HepG2 (cell line): Measurements from ENCODE around the gene NRAP. TPM values are rescaled to one million over a fixed set of nuclear protein-coding genes. Genes with fewer than 3 reads are reported as not detected.

ENCODE experiments used
- ATAC-seq: fragments of 200-7000 bp; cut with Tn5 transposase; 3 replicates; pipeline ENCODE4 v1.9.1; 2020; ENCODE audit warnings: mild to moderate bottlenecking, moderate library complexity
- BruUV-seq: library from RNA; stranded (reverse); fragments of 400-500 nt; replicated peaks from 2 replicates; lab custom pipeline; 2021; lab: Mats Ljungman, UMichigan
- CTCF ChIA-PET: fragments of 300-600 bp; formaldehyde crosslinking; extraction: SDS; loops from one replicate; lab custom pipeline; 2021; ENCODE audit warnings: low total read pairs, inconsistent platforms, low intra/inter-chr PET ratio; lab: Yijun Ruan, JAX
- POLR2A ChIA-PET: fragments of 350-600 bp; sonication (Branson Sonifier 250); formaldehyde crosslinking; loops from one replicate; lab custom pipeline; 2020; ENCODE audit warnings: antibody characterized with exemption, inconsistent platforms; lab: Yijun Ruan, JAX
- DNase-seq: peaks from one replicate; pipeline ENCODE4 v3.0.0-alpha.2; 2015; ENCODE audit warnings: low spot score
- FAIRE-seq: peaks from 3 replicates; lab custom pipeline; 2011; peaks lifted over from hg19 to GRCh38; lab: Jason Lieb, UNC
- H2AFZ ChIP-seq: one replicate; pipeline ENCODE4 v1.6.1; 2011; ENCODE audit warnings: low read length, inconsistent platforms
- H3K27ac ChIP-seq: fragments of 300-600 bp; 3 replicates; pipeline ENCODE4 v1.8.0; 2011; ENCODE audit warnings: mixed run types, mild to moderate bottlenecking, mixed read lengths, low read length, inconsistent platforms; ENCODE audit not compliant: insufficient read depth; ENCODE audit errors: extremely low read length
- H3K27me3 ChIP-seq, 2 experiments: fragments of 200-600 bp in 1 of 2; 2 replicates in 1 of 2; 3 replicates in 1 of 2; pipeline versions ENCODE4 v1.6.0 to v1.8.0; 2011; ENCODE audit warnings: low read length in 2 of 2, mild to moderate bottlenecking in 2 of 2, moderate library complexity in 2 of 2, inconsistent platforms in 1 of 2; ENCODE audit not compliant: insufficient read depth in 2 of 2, control insufficient read depth in 1 of 2
- H3K36me3 ChIP-seq, 2 experiments: fragments of 200-600 bp in 1 of 2; replicated peaks in 1 of 2; 2 replicates in 1 of 2; 3 replicates in 1 of 2; pipeline versions ENCODE4 v1.5.1 to v1.8.0; 2011; ENCODE audit warnings: low read length in 2 of 2, inconsistent platforms in 1 of 2; ENCODE audit not compliant: insufficient read depth in 2 of 2, control insufficient read depth in 1 of 2
- H3K4me1 ChIP-seq: 2 replicates; pipeline ENCODE4 v1.5.1; 2012; ENCODE audit warnings: low read length, inconsistent platforms; ENCODE audit not compliant: insufficient read depth
- H3K4me2 ChIP-seq: 2 replicates; pipeline ENCODE4 v1.6.0; 2011; ENCODE audit warnings: low read depth, low read length, inconsistent platforms
- H3K4me3 ChIP-seq, 3 experiments: fragments of 200-600 bp in 1 of 3; sonication (generic), shearing (Covaris generic) in 1 of 3; replicated peaks in 1 of 3; 2 replicates each; pipeline ENCODE4 v1.5.1; 2011 to 2016; ENCODE audit warnings: low read length in 3 of 3, inconsistent platforms in 2 of 3, low read depth in 2 of 3, mild to moderate bottlenecking in 2 of 3, control low read depth in 1 of 3, mixed read lengths in 1 of 3; ENCODE audit not compliant: insufficient read depth in 1 of 3
- H3K79me2 ChIP-seq: one replicate; pipeline ENCODE4 v1.6.1; 2011; ENCODE audit warnings: low read length, inconsistent platforms; ENCODE audit not compliant: insufficient read depth
- H3K9ac ChIP-seq: 2 replicates; pipeline ENCODE4 v1.6.0; 2011; ENCODE audit warnings: mild to moderate bottlenecking, low read depth, low read length, inconsistent platforms; ENCODE audit not compliant: insufficient read depth
- H3K9me3 ChIP-seq: 2 replicates; pipeline ENCODE4 v1.5.1; 2012; ENCODE audit warnings: mild to moderate bottlenecking, low read length
- H4K20me1 ChIP-seq: 2 replicates; pipeline ENCODE4 v1.6.0; 2011; ENCODE audit warnings: inconsistent platforms, mild to moderate bottlenecking, low read length, moderate library complexity; ENCODE audit not compliant: insufficient read depth
- ATF7-NPFF ChIP-seq: sonication (generic); formaldehyde crosslinking; IDR thresholded peaks from 2 replicates; pipeline ENCODE4 v1.8.1; 2023; ENCODE audit warnings: mild to moderate bottlenecking, low read depth, missing genetic modification reagents, moderate library complexity
- GABPB1 ChIP-seq: IDR thresholded peaks from 2 replicates; pipeline ENCODE4 v1.6.1; 2016; ENCODE audit warnings: mild to moderate bottlenecking, missing genetic modification reagents, moderate library complexity, missing compliant biosample characterization
- IKZF5 ChIP-seq: IDR thresholded peaks from 2 replicates; pipeline ENCODE4 v1.6.1; 2018; ENCODE audit warnings: missing genetic modification reagents, mild to moderate bottlenecking, missing compliant biosample characterization
- JARID2 ChIP-seq: sonication (generic); formaldehyde crosslinking; IDR thresholded peaks from 2 replicates; pipeline ENCODE4 v1.8.1; 2023; ENCODE audit warnings: missing genetic modification reagents, inconsistent platforms; ENCODE audit not compliant: insufficient replicate concordance
- NAIF1 ChIP-seq: sonication (generic); formaldehyde crosslinking; IDR thresholded peaks from 2 replicates; pipeline ENCODE4 v1.5.0; 2020; ENCODE audit warnings: mild to moderate bottlenecking, missing genetic modification reagents, borderline replicate concordance
- PRDM15 ChIP-seq: sonication (generic); formaldehyde crosslinking; IDR thresholded peaks from 2 replicates; pipeline ENCODE4 v1.4.0; 2020; ENCODE audit warnings: missing genetic modification reagents
- SAP130 ChIP-seq: IDR thresholded peaks from 2 replicates; pipeline ENCODE4 v1.6.1; 2016; ENCODE audit warnings: low read depth
- SOX5 ChIP-seq: IDR thresholded peaks from 2 replicates; pipeline ENCODE4 v1.6.1; 2016; ENCODE audit warnings: borderline replicate concordance
- ZBTB34 ChIP-seq: sonication (generic); formaldehyde crosslinking; IDR thresholded peaks from 2 replicates; pipeline ENCODE4 v1.8.0; 2022; ENCODE audit warnings: mild to moderate bottlenecking, missing genetic modification reagents
- ZNF235 ChIP-seq: sonication (generic); formaldehyde crosslinking; IDR thresholded peaks from 2 replicates; pipeline ENCODE4 v1.8.1; 2023; ENCODE audit warnings: mild to moderate bottlenecking, missing genetic modification reagents, borderline replicate concordance
- ZNF460 ChIP-seq: sonication (generic); formaldehyde crosslinking; IDR thresholded peaks from 2 replicates; pipeline ENCODE4 v1.5.1; 2020; ENCODE audit warnings: missing genetic modification reagents, mild to moderate bottlenecking, borderline replicate concordance
- ZNF558 ChIP-seq: sonication (generic); formaldehyde crosslinking; IDR thresholded peaks from 2 replicates; pipeline ENCODE4 v1.9.0; 2022; ENCODE audit warnings: mild to moderate bottlenecking, missing genetic modification reagents, borderline replicate concordance
- ZNF879 ChIP-seq: sonication (generic); formaldehyde crosslinking; IDR thresholded peaks from 2 replicates; pipeline ENCODE4 v1.8.1; 2023; ENCODE audit warnings: missing genetic modification reagents
- WGBS: methylation state at CpG from one replicate; pipeline ENCODE4 v1.1.6; 2017; ENCODE audit warnings: low lambda C conversion rate; 5-methylcytosine and 5-hydroxymethylcytosine counted together
- in situ Hi-C: cut with HindIII; loops from 2 replicates; pipeline ENCODE4 v1.10.0; 2017; ENCODE audit warnings: low pct_unique_long_range_greater_than_20kb; ENCODE audit not compliant: extremely low pct_ligation_motif_present
- intact Hi-C: fragments of 100-400 bp; cut with micrococcal nuclease; formaldehyde crosslinking; loops from one replicate; pipeline ENCODE4 v1.10.0; 2022; ENCODE audit not compliant: unreplicated experiment
- polyA plus RNA-seq, 8 experiments: library from polyadenylated mRNA; depleted of rRNA in 3 of 8; stranded (reverse) in 7 of 8; unstranded in 1 of 8; fragments of >200 nt; fragmentation: Illumina TruSeq in 4 of 8; extraction: Trizol in 4 of 8; gene quantifications; 2 replicates each; pipeline versions ENCODE4 v1.2.1 to v1.2.3, GENCODE V29; 2011 to 2016; ENCODE audit warnings: low read depth in 4 of 8, missing spikeins in 1 of 8, mixed read lengths in 1 of 8; ENCODE audit not compliant: insufficient read depth in 1 of 8
- total RNA-seq, 5 experiments: library from RNA; depleted of rRNA; stranded (reverse); fragments of >200 nt; fragmentation: Illumina TruSeq; extraction: Trizol; gene quantifications; 2 replicates each; pipeline ENCODE4 v1.2.3, GENCODE V29; 2016; ENCODE audit warnings: low read depth in 1 of 5

The NRAP gene
- total and polyA plus RNA-seq, 2 of the 13 experiments (the other 11 are each of a cell fraction or from before 2014, with no cell fraction given), result not detected

- no peak for DNase-seq
- FAIRE-seq, result no peak
- peaks cover 27% of the 10 kb centered on the region for H3K4me1 ChIP-seq
- WGBS, result 5% methylated on average over 3 of the region's 3 CpGs
- H3K4me3 ChIP-seq, result no peak within 1 kb of the TSS
- intact Hi-C loops (no loop called here), in situ Hi-C loops (no loop called here)
- H3K4me2 ChIP-seq, result no peak within 1 kb of the TSS; the same call in 1 of the 2 replicates
- POLR2A ChIA-PET, result no interaction called here
- H3K27ac ChIP-seq, result no peak within 1 kb of the TSS
- peaks cover 0 to 4% of the 10 kb centered on the region in 2 experiments; a peak in 1 of 5 replicates for H3K27me3 ChIP-seq
- H3K36me3 ChIP-seq, result no peaks in the 10 kb centered on the region
- no peaks in the 10 kb centered on the region for H3K9me3 ChIP-seq
- no peak within 1 kb of the TSS for H2AFZ ChIP-seq
- H3K9ac ChIP-seq, result no peak within 1 kb of the TSS
- no TSS peak for BruUV-seq
- CTCF ChIA-PET, result no interaction called here
- H4K20me1 ChIP-seq, result no peaks in the 10 kb centered on the region
- peak; percentile 40; the same call in 2 of the 3 replicates for ATAC-seq
- no peak for TF ChIP-seq SOX5 (CRISPR knock-in tag)
- no peak for TF ChIP-seq ZBTB34 (CRISPR knock-in tag)
- TF ChIP-seq JARID2 (CRISPR knock-in tag), result no peak
- no peak for TF ChIP-seq NAIF1 (CRISPR knock-in tag)
- TF ChIP-seq, all 625 proteins: peak for 0
- no peaks in the 10 kb centered on the region for H3K79me2 ChIP-seq
Measured at GRCh38 chr10:113552701-113553100, 111.1 kb downstream of the NRAP start, which contains the start of gene HABP2. Gene HABP2 (plus strand): TSS chr10:113553053. CDS start chr10:113553122, 69 bp downstream.

GRCh38 chr10:113552014-113552413, 111.8 kb downstream of the NRAP start:
- FAIRE-seq, result no peak
- no peaks in the 10 kb centered on the region for H3K79me2 ChIP-seq
- H2AFZ ChIP-seq, result no peak overlapping the region
- H3K9me3 ChIP-seq, result no peaks in the 10 kb centered on the region
- H3K9ac ChIP-seq, result no peak overlapping the region
- WGBS, result 31% methylated on average over 3 of the region's 3 CpGs
- H3K36me3 ChIP-seq, result no peaks in the 10 kb centered on the region
- ChIA-PET POLR2A (no interaction called here), CTCF (no interaction called here)
- no peaks in the 10 kb centered on the region for H4K20me1 ChIP-seq
- in situ Hi-C loops, result no loop called here
- no peak overlapping the region for H3K4me3 ChIP-seq
- no peak overlapping the region for H3K4me2 ChIP-seq
- no TSS peak for BruUV-seq
- DNase-seq, result no peak
- no peak overlapping the region for H3K27ac ChIP-seq
- peaks cover 27% of the 10 kb centered on the region for H3K4me1 ChIP-seq
- H3K27me3 ChIP-seq, result peaks cover 0 to 4% of the 10 kb centered on the region in 2 experiments; a peak in 1 of 5 replicates
- intact Hi-C loops, result no loop called here
- ATAC-seq, result no peak
- TF ChIP-seq SAP130 (CRISPR knock-in tag) (no peak), ZNF879 (no peak), ZNF460 (CRISPR knock-in tag) (no peak), PRDM15 (CRISPR knock-in tag) (no peak), ATF7-NPFF (CRISPR knock-in tag) (no peak), ZNF558 (CRISPR knock-in tag) (no peak), IKZF5 (CRISPR knock-in tag) (no peak), ZNF235 (CRISPR knock-in tag) (no peak), GABPB1 (CRISPR knock-in tag) (no peak)
